Tibial nerve (tissue), 4 donors: ENCODE measurements around the gene ACP1.

Experiments
- CTCF ChIP-seq, 5 experiments: fragments of 200-600 bp in 3 of 5; fragments of 450-650 bp in 2 of 5; sonication (generic) in 3 of 5; IDR thresholded peaks; one replicate each; pipeline ENCODE4 v1.5.1; 2016 to 2019; ENCODE audit warnings: antibody characterized with exemption in 5 of 5, mild to moderate bottlenecking in 3 of 5, moderate library complexity in 2 of 5
- EP300 ChIP-seq, 2 donors: sonication (generic); formaldehyde crosslinking; IDR thresholded peaks; one replicate each; pipeline ENCODE4 v1.6.1; 2017; ENCODE audit warnings: antibody characterized with exemption in 2 of 2, mild to moderate bottlenecking in 1 of 2
- POLR2A ChIP-seq, 2 donors: fragments of 450-650 bp; IDR thresholded peaks; one replicate each; pipeline ENCODE4 v1.6.1; 2017; ENCODE audit warnings: antibody characterized with exemption in 2 of 2, mild to moderate bottlenecking in 2 of 2, moderate library complexity in 2 of 2

GRCh38 chr2:263774-264492 is 814 bp upstream of the ACP1 start, which contains the start of gene SH3YL1:
- TF ChIP-seq CTCF (IDR thresholded peaks at IDR 0.05) = no peak
- no peak for TF ChIP-seq EP300 (IDR thresholded peaks at IDR 0.05)
- TF ChIP-seq POLR2A (IDR thresholded peaks at IDR 0.05) = no peak
